Measurements from ENCODE around the gene GRIA3. TPM values are rescaled to one million over a fixed set of nuclear protein-coding genes. Genes with fewer than 3 reads are reported as not detected.

The GRIA3 gene
- polyA plus RNA-seq, 1 of the 3 experiments (the other 2 are of a cell fraction), result 0.15 TPM

GRCh38 chrX:123330229-123330942 lies 146.3 kb downstream of the GRIA3 start:
- H3K9me3 ChIP-seq, result no peaks in the 10 kb centered on the region

GRCh38 chrX:123331349-123331748 lies 147.3 kb downstream of the GRIA3 start:
- no peak overlapping the region for H3K4me2 ChIP-seq
- H3K27me3 ChIP-seq (ENCODE audit: insufficient read depth), result no peaks in the 10 kb centered on the region
- no peaks in the 10 kb centered on the region for H3K9me3 ChIP-seq
- H4K20me1 ChIP-seq (ENCODE audit: insufficient read depth), result no peaks in the 10 kb centered on the region
- H3K9ac ChIP-seq, result no peak overlapping the region
- no peaks in the 10 kb centered on the region for H3K9me2 ChIP-seq
- no peak overlapping the region for H3K4me3 ChIP-seq (ENCODE audit: low read depth in 2 of 2, low read length in 1 of 2)
- no peaks in the 10 kb centered on the region for H3K4me1 ChIP-seq (ENCODE audit: control insufficient read depth in 1 of 2, insufficient read depth in 2 of 2, low read depth in 1 of 2, low read length in 1 of 2)
- H2AFZ ChIP-seq (ENCODE audit: low read depth), result no peak overlapping the region
- POLR2A ChIA-PET, result no interaction called here
- no peak overlapping the region for H3K27ac ChIP-seq (ENCODE audit: low read depth in 2 of 2, low read length in 1 of 2)
- no peak for DNase-seq
- no peaks in the 10 kb centered on the region for H3F3A ChIP-seq (replicated peaks; ENCODE audit: insufficient read depth)
- no peaks in the 10 kb centered on the region for H3K79me2 ChIP-seq (ENCODE audit: insufficient read depth)
- CTCF ChIA-PET, result interaction anchor here (1.2 kb wide), 1 partner anchor 11 kb away, joined by 4 read pairs; no protein-coding TSS in a partner anchor
- H3K36me3 ChIP-seq (replicated peaks in 1 of 2; ENCODE audit: control insufficient read depth in 1 of 2, insufficient read depth in 2 of 2, low read length in 1 of 2), result no peaks in the 10 kb centered on the region
- no peak for TF ChIP-seq FOXM1 (IDR thresholded peaks at IDR 0.05; ENCODE audit: low read depth)
- TF ChIP-seq, protein P1, sequence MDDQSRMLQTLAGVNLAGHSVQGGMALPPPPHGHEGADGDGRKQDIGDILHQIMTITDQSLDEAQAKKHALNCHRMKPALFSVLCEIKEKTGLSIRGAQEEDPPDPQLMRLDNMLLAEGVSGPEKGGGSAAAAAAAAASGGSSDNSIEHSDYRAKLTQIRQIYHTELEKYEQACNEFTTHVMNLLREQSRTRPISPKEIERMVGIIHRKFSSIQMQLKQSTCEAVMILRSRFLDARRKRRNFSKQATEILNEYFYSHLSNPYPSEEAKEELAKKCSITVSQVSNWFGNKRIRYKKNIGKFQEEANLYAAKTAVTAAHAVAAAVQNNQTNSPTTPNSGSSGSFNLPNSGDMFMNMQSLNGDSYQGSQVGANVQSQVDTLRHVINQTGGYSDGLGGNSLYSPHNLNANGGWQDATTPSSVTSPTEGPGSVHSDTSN (IDR thresholded peaks at IDR 0.05), result no peak
- TF ChIP-seq, protein P2, sequence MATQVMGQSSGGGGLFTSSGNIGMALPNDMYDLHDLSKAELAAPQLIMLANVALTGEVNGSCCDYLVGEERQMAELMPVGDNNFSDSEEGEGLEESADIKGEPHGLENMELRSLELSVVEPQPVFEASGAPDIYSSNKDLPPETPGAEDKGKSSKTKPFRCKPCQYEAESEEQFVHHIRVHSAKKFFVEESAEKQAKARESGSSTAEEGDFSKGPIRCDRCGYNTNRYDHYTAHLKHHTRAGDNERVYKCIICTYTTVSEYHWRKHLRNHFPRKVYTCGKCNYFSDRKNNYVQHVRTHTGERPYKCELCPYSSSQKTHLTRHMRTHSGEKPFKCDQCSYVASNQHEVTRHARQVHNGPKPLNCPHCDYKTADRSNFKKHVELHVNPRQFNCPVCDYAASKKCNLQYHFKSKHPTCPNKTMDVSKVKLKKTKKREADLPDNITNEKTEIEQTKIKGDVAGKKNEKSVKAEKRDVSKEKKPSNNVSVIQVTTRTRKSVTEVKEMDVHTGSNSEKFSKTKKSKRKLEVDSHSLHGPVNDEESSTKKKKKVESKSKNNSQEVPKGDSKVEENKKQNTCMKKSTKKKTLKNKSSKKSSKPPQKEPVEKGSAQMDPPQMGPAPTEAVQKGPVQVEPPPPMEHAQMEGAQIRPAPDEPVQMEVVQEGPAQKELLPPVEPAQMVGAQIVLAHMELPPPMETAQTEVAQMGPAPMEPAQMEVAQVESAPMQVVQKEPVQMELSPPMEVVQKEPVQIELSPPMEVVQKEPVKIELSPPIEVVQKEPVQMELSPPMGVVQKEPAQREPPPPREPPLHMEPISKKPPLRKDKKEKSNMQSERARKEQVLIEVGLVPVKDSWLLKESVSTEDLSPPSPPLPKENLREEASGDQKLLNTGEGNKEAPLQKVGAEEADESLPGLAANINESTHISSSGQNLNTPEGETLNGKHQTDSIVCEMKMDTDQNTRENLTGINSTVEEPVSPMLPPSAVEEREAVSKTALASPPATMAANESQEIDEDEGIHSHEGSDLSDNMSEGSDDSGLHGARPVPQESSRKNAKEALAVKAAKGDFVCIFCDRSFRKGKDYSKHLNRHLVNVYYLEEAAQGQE (IDR thresholded peaks at IDR 0.05; ENCODE audit: low read depth, low read length), result no peak
- no peak for TF ChIP-seq GATA2 (CRISPR knock-in tag; IDR thresholded peaks at IDR 0.05)
- no peak for TF ChIP-seq GABPA (IDR thresholded peaks at IDR 0.05; ENCODE audit: low read depth)
- TF ChIP-seq TEAD4 (IDR thresholded peaks at IDR 0.05; ENCODE audit: borderline replicate concordance, insufficient read depth), result no peak
- TF ChIP-seq RAD21 (IDR thresholded peaks at IDR 0.05; ENCODE audit: low read length), result no peak

More at GRCh38 chrX:123330229-123330942, 146.3 kb downstream of the GRIA3 start:
- Histone ChIP-seq H3K4me1 (ENCODE audit: control insufficient read depth in 1 of 2, insufficient read depth in 2 of 2, low read depth in 1 of 2, low read length in 1 of 2) (no peaks in the 10 kb centered on the region), H3K79me2 (ENCODE audit: insufficient read depth) (no peaks in the 10 kb centered on the region), H3K27ac (ENCODE audit: low read depth in 2 of 2, low read length in 1 of 2) (no peak overlapping the region), H3K4me2 (no peak overlapping the region), H3K27me3 (ENCODE audit: insufficient read depth) (no peaks in the 10 kb centered on the region), H4K20me1 (ENCODE audit: insufficient read depth) (no peaks in the 10 kb centered on the region), H3K36me3 (replicated peaks in 1 of 2; ENCODE audit: control insufficient read depth in 1 of 2, insufficient read depth in 2 of 2, low read length in 1 of 2) (no peaks in the 10 kb centered on the region), H2AFZ (ENCODE audit: low read depth) (no peak overlapping the region), H3K9me2 (no peaks in the 10 kb centered on the region), H3F3A (replicated peaks; ENCODE audit: insufficient read depth) (no peaks in the 10 kb centered on the region), H3K9ac (no peak overlapping the region), H3K4me3 (ENCODE audit: low read depth in 2 of 2, low read length in 1 of 2) (no peak overlapping the region)
- no peak for TF ChIP-seq JUND (IDR thresholded peaks at IDR 0.05)
- TF ChIP-seq, protein P1 (IDR thresholded peaks at IDR 0.05), result no peak
- TF ChIP-seq RFX5 (IDR thresholded peaks at IDR 0.05; ENCODE audit: low read length), result no peak
- no peak for TF ChIP-seq CHD2 (IDR thresholded peaks at IDR 0.05; ENCODE audit: low read length, partially characterized antibody)
- TF ChIP-seq YY1 (IDR thresholded peaks at IDR 0.05; ENCODE audit: low read depth), result no peak
- TF ChIP-seq POLR2AphosphoS5 (IDR thresholded peaks at IDR 0.05; ENCODE audit: low read depth, low read length), result no peak
- TF ChIP-seq GABPA (IDR thresholded peaks at IDR 0.05; ENCODE audit: low read depth), result no peak
- TF ChIP-seq FOXM1 (IDR thresholded peaks at IDR 0.05; ENCODE audit: low read depth), result no peak
- no peak for TF ChIP-seq ZBTB33 (IDR thresholded peaks at IDR 0.05; ENCODE audit: borderline replicate concordance, low read depth)
- no peak for TF ChIP-seq FOSL2 (IDR thresholded peaks at IDR 0.05; ENCODE audit: borderline replicate concordance, low read depth)
- TF ChIP-seq RXRA (IDR thresholded peaks at IDR 0.05; ENCODE audit: borderline replicate concordance, low read depth), result no peak
- TF ChIP-seq, protein P3, sequence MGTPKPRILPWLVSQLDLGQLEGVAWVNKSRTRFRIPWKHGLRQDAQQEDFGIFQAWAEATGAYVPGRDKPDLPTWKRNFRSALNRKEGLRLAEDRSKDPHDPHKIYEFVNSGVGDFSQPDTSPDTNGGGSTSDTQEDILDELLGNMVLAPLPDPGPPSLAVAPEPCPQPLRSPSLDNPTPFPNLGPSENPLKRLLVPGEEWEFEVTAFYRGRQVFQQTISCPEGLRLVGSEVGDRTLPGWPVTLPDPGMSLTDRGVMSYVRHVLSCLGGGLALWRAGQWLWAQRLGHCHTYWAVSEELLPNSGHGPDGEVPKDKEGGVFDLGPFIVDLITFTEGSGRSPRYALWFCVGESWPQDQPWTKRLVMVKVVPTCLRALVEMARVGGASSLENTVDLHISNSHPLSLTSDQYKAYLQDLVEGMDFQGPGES (IDR thresholded peaks at IDR 0.05; ENCODE audit: low read depth, low read length), result no peak
- TF ChIP-seq EZH2phosphoT487 (IDR thresholded peaks at IDR 0.05; ENCODE audit: borderline replicate concordance, low read depth), result no peak
- no peak for TF ChIP-seq NRF1 (IDR thresholded peaks at IDR 0.05; ENCODE audit: low read depth, low read length)
- TF ChIP-seq MXI1 (IDR thresholded peaks at IDR 0.05; ENCODE audit: low read depth, low read length), result no peak
- ChIA-PET CTCF (no interaction called here), POLR2A (no interaction called here)
- no peak for DNase-seq
